Measurements from ENCODE around the gene MTO1. TPM values are rescaled to one million over a fixed set of nuclear protein-coding genes. Genes with fewer than 3 reads are reported as not detected.

Gene MTO1, protein sequence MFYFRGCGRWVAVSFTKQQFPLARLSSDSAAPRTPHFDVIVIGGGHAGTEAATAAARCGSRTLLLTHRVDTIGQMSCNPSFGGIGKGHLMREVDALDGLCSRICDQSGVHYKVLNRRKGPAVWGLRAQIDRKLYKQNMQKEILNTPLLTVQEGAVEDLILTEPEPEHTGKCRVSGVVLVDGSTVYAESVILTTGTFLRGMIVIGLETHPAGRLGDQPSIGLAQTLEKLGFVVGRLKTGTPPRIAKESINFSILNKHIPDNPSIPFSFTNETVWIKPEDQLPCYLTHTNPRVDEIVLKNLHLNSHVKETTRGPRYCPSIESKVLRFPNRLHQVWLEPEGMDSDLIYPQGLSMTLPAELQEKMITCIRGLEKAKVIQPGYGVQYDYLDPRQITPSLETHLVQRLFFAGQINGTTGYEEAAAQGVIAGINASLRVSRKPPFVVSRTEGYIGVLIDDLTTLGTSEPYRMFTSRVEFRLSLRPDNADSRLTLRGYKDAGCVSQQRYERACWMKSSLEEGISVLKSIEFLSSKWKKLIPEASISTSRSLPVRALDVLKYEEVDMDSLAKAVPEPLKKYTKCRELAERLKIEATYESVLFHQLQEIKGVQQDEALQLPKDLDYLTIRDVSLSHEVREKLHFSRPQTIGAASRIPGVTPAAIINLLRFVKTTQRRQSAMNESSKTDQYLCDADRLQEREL
- total RNA-seq = 10 to 100 TPM; 16.4 to 43.4 (median 21.9) TPM

DNA sequence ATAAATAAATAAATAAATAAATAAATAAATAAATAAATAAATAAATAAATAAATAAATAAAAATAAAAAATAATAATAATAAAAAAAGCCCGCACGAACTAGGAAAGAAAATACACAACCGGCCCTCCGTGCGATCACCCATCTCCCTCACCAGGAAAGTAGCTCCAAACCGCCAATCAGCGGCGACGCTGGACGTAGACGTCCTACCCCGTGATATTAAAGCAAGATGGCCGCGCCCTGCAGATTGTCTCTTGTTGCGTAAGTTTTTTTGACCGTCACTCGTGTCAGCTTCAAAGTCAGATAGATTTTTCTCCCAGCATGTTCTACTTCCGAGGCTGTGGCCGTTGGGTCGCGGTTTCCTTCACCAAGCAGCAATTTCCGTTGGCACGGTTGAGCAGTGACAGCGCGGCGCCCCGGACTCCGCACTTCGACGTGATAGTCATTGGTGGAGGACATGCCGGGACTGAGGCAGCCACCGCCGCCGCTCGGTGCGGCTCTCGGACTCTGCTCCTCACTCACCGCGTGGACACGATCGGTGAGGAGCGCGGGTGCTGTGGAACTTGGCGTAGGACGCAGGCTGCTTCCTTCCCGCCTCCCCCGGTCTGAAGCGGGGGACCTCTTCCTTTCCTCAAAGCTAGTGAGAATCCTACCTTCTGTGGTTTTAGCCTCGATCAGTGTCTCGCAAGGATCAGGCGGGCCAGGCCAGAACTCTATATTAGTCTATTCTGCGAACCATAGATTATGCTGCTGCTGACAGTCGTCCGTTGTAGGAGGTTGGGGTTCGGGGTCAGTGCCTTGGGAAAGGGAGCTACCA is at the start of gene MTO1:
Gene MTO1, plus strand, starts transcription at position 201 of the 814 bp plus-strand sequence. Its CDS starts 118 bp downstream, at position 319.
- Histone ChIP-seq H3K36me3 (peaks cover 0 to 9% of the 10 kb centered on the region in 2 donors), H3K27me3 (no peaks in the 10 kb centered on the region), H3K9me3 (no peaks in the 10 kb centered on the region), H3K27ac (peak within 1 kb of the TSS; percentile 89 to 99 (median 96)), H3K4me1 (peaks cover 6 to 12% of the 10 kb centered on the region in 2 donors), H3K4me3 (peak within 1 kb of the TSS; percentile 80 to 100 (median 92))
- intact Hi-C loops (cut with DNase I; ENCODE audit: low total_unique reads) = loop anchor here (5.0 kb wide), 1 partner anchor 191 kb away; the partner anchor contains the start of gene SLC17A5
- DNase-seq (peak; percentile 82 to 89), ATAC-seq (peak; percentile 99)
- TF ChIP-seq, protein P1, sequence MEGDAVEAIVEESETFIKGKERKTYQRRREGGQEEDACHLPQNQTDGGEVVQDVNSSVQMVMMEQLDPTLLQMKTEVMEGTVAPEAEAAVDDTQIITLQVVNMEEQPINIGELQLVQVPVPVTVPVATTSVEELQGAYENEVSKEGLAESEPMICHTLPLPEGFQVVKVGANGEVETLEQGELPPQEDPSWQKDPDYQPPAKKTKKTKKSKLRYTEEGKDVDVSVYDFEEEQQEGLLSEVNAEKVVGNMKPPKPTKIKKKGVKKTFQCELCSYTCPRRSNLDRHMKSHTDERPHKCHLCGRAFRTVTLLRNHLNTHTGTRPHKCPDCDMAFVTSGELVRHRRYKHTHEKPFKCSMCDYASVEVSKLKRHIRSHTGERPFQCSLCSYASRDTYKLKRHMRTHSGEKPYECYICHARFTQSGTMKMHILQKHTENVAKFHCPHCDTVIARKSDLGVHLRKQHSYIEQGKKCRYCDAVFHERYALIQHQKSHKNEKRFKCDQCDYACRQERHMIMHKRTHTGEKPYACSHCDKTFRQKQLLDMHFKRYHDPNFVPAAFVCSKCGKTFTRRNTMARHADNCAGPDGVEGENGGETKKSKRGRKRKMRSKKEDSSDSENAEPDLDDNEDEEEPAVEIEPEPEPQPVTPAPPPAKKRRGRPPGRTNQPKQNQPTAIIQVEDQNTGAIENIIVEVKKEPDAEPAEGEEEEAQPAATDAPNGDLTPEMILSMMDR (IDR thresholded peaks at IDR 0.05 in 4 of 5, conservative IDR thresholded peaks at IDR 0.05 in 1 of 5) = no peak
- TF ChIP-seq POLR2A (IDR thresholded peaks at IDR 0.05) = peak; percentile 40 to 46
- in situ Hi-C loops (cut with MboI; ENCODE audit: low sequenced_read_pairs in 4 of 4) = no loop called here

DNA sequence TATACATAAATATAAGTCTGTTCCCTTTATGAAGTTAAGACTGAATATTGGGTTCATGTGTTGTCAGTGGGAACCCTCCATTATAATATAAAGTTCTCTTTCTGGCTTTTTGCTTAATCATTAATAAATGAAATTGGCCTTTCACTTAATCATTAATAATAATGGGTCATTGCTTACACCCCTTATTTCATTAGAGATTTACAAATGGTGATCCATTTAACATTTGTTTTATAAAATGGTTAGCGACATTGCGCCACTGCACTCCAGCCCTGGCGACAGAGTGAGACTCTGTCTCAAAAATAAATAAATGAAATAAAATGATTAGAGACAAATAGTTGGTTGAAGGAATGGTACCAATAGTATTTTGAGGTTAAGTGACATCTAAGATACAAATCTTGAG is 48.4 kb upstream of the MTO1 start:
- intact Hi-C loops (cut with DNase I; ENCODE audit: low total_unique reads) (no loop called here), in situ Hi-C loops (cut with MboI; ENCODE audit: low sequenced_read_pairs in 4 of 4) (no loop called here)
- H3K4me3 ChIP-seq = no peak overlapping the region
- DNase-seq = no peak
- no peaks in the 10 kb centered on the region for H3K27me3 ChIP-seq
- no peaks in the 10 kb centered on the region for H3K9me3 ChIP-seq
- H3K36me3 ChIP-seq = no peaks in the 10 kb centered on the region
- ATAC-seq = no peak
- TF ChIP-seq POLR2A (IDR thresholded peaks at IDR 0.05) = no peak
- TF ChIP-seq, protein P1 (IDR thresholded peaks at IDR 0.05 in 4 of 5, conservative IDR thresholded peaks at IDR 0.05 in 1 of 5) = no peak
- H3K4me1 ChIP-seq = no peaks in the 10 kb centered on the region
- H3K27ac ChIP-seq = no peak overlapping the region

DNA sequence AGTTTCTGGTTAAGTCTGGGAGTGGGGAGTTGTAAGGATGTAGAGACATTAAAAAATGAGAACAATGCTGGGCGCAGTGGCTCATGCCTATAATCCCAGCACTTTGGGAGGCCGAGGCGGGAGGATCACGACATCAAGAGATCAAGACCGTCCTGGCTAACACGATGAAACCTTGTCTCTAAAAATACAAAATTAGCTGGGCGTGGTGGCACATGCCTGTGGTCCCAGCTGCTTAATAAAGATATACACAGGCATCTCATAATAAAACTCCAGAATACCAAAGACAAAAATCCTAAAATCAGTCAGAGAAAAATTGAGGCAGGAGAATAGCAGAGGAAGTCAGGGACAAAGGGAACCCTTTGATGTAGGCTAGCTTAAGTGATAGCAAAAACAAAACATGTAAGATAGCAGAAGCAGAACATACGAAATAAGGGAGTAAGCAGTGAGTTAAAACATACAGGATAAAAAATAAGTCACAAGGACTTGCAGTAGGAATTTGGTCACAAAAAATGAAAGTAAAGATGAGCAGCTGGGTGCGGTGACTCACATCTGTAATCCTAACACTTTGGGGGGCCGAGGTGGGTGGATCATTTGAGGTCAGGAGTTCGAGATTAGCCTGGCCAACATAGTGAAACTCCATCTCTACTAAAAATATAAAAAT is 43.3 kb upstream of the MTO1 start:
- DNase-seq (no peak), ATAC-seq (no peak)
- no peaks in the 10 kb centered on the region for H3K27me3 ChIP-seq
- H3K9me3 ChIP-seq = no peaks in the 10 kb centered on the region
- in situ Hi-C loops (cut with MboI; ENCODE audit: low sequenced_read_pairs in 4 of 4) (no loop called here), intact Hi-C loops (cut with DNase I; ENCODE audit: low total_unique reads) (no loop called here)
- TF ChIP-seq, protein P1 (IDR thresholded peaks at IDR 0.05 in 4 of 5, conservative IDR thresholded peaks at IDR 0.05 in 1 of 5) = no peak
- no peak for TF ChIP-seq POLR2A (IDR thresholded peaks at IDR 0.05)
- H3K36me3 ChIP-seq = no peaks in the 10 kb centered on the region
- no peak overlapping the region for H3K27ac ChIP-seq
- H3K4me1 ChIP-seq = no peaks in the 10 kb centered on the region
- H3K4me3 ChIP-seq = no peak overlapping the region

DNA sequence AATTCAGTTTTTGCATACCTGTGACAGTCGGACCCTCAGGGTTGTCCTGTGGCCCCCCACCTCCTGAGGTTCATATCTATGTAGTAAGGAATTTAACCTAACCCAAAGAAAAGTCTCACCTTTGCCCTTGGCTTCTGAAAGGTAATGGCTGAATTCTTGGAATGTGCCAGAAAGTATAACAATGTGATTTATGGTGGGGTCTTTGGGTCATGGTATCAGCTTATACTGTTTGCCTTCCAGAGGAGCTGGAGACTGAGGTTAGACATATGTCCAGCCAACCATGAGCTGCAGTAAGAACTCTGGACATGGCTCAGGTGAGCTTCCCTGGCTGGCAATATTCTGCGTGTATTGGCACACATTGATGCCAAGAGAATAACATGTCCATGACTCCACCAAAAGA is 40.0 kb upstream of the MTO1 start:
- no peak for ATAC-seq
- in situ Hi-C loops (cut with MboI; ENCODE audit: low sequenced_read_pairs in 4 of 4) = no loop called here
- no peak overlapping the region for H3K27ac ChIP-seq
- no peaks in the 10 kb centered on the region for H3K9me3 ChIP-seq
- H3K27me3 ChIP-seq = no peaks in the 10 kb centered on the region
- DNase-seq = no peak
- H3K4me1 ChIP-seq = no peaks in the 10 kb centered on the region
- no peak overlapping the region for H3K4me3 ChIP-seq
- no peaks in the 10 kb centered on the region for H3K36me3 ChIP-seq
- TF ChIP-seq, protein P1 (IDR thresholded peaks at IDR 0.05 in 4 of 5, conservative IDR thresholded peaks at IDR 0.05 in 1 of 5) = no peak
- TF ChIP-seq POLR2A (IDR thresholded peaks at IDR 0.05) = no peak
- intact Hi-C loops (cut with DNase I; ENCODE audit: low total_unique reads) = no loop called here
